Left ventricle myocardium superior (tissue), 1 donor: ENCODE results near the gene SLC9A1. TPM values are rescaled to one million over a fixed set of nuclear protein-coding genes. Genes with fewer than 3 reads are reported as not detected.
A peak's percentile ranks its signal among the peaks of the same experiment; 100 is the strongest.

Experiments
- ATAC-seq: fragments of 200-7000 bp; cut with Tn5 transposase; one replicate; pipeline ENCODE4 v1.9.1; 2020; ENCODE audit warnings: mild to moderate bottlenecking, moderate library complexity
- DNase-seq: peaks from one replicate; pipeline ENCODE4 v3.0.0-alpha.2; 2020
- intact Hi-C: fragments of 100-400 bp; cut with micrococcal nuclease; formaldehyde crosslinking; loops from one replicate; pipeline ENCODE4 v1.11.0; 2022
- total RNA-seq: library from RNA; stranded (reverse); fragmentation: NEBNext Ultra II Directional; extraction: Animal tissue kit (Norgen Biotek cat#: 25700); gene quantifications from one replicate; pipeline ENCODE4 v1.2.1, GENCODE V29; 2021
- donor health status: DM: no; HTN: yes; CAD: no; lungs with severe emphysema.

Gene SLC9A1
- total RNA-seq, 1 donor from 2014 or later: 23.1 TPM

- intact Hi-C loops: loop anchor here (5.0 kb wide), 1 partner anchor 100 kb away; no protein-coding TSS in a partner anchor
- peak; percentile 79 for DNase-seq
- ATAC-seq: peak; percentile 62
These were observed 57.4 kb downstream of the SLC9A1 start for GRCh38 chr1:27097484-27097917.

DNA sequence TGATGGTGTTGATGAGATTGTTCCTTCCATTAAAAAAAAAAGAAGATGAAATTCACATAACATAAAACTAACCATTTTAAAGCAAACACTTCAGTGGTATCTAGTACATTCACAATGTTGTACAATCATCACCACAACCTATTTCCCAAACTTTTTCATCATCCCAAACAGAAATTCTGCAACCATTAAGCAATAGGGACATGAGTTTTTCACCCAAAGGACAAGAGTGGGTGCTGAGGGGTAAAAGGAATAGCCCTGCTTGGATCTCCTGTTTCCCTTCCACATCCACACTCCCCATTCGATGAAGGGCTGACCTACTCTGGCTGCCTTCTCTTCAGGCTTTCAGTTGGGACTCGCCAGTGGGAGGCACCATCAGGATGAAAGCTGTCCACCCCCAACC, 59.3 kb downstream of the SLC9A1 start:
- ATAC-seq (no peak), DNase-seq (no peak)
- intact Hi-C loops: loop anchor here (5.0 kb wide), 1 partner anchor 98 kb away; no protein-coding TSS in a partner anchor

DNA sequence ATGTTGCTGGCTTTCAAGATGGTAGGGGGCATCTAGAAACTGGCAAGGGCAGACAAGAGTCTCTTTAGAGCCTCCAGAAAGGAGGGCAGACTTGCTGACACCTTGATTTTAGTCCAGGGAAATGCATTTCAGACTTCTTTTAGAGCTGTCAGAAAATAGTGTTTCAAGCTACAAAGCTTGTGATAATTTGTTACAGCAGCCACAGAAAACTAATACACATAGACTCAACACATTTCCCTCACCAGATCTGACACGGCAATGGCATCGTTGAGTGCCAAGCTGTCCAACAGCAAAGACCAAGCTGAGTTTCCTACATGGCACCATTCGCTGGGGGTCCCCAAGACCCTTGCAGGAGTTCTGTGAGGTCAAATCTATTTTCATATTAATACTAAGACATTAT, 62.0 kb downstream of the SLC9A1 start:
- DNase-seq (no peak), ATAC-seq (no peak)
- intact Hi-C loops: no loop called here

DNA sequence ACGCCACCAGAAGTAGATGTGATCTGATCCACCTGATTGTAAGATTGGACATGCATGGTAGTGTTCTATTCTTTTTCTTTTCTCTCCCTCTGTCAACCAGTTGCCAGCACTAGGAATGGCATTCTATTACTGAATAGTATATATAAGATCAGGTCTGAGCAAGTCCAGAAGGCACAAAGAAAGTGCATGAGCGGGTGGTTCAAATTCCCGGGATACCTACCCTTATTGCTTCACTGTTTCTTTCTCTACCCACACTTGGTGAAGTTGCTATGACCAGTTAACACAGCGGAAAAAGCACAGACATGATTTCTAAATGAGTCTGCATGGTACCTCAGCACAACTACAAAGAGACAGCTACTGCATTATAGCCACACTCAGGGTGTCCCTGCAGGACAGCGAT, 64.0 kb downstream of the SLC9A1 start:
- intact Hi-C loops: no loop called here
- DNase-seq (no peak), ATAC-seq (no peak)

GRCh38 chr1:27087371-27088220, 67.3 kb downstream of the SLC9A1 start:
- ATAC-seq: no peak
- no peak for DNase-seq
- intact Hi-C loops: no loop called here

GRCh38 chr1:27086628-27087027, 68.3 kb downstream of the SLC9A1 start:
- ATAC-seq (no peak), DNase-seq (no peak)
- intact Hi-C loops: no loop called here

- DNase-seq: no peak
- intact Hi-C loops: no loop called here
These were observed 68.9 kb downstream of the SLC9A1 start for GRCh38 chr1:27086026-27086425.

DNA sequence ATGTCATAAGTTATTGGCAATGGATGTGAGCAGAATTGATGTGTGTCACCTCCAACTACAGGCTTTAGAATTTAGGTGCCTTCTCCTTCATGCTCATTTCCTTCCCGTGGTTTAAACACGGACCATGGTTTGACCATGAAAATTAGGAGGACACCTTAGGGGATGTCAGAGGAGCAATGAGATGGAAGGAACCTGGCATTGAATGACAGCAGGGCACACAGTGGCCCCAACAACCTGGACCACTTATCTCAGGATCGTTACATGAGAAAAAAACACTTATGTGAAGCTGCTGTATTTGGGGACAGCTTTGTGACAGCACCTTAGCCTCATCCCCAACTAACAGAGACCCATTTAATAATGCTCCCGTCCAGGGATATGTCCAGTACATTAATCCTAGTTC, 70.8 kb downstream of the SLC9A1 start:
- DNase-seq: no peak
- no peak for ATAC-seq

More at GRCh38 chr1:27086026-27086425, 68.9 kb downstream of the SLC9A1 start:
- ATAC-seq: no peak

GRCh38 chr1:27077968-27078367, 77.0 kb downstream of the SLC9A1 start:
- ATAC-seq: no peak
- intact Hi-C loops: no loop called here
- no peak for DNase-seq

More for the DNA sequence above, 70.8 kb downstream of the SLC9A1 start:
- intact Hi-C loops: no loop called here

- DNase-seq (no peak), ATAC-seq (no peak)
- intact Hi-C loops: no loop called here
These were observed 78.1 kb downstream of the SLC9A1 start for GRCh38 chr1:27076803-27077202.

GRCh38 chr1:27074175-27074780, 80.6 kb downstream of the SLC9A1 start:
- intact Hi-C loops: no loop called here
- ATAC-seq (no peak), DNase-seq (no peak)

DNA sequence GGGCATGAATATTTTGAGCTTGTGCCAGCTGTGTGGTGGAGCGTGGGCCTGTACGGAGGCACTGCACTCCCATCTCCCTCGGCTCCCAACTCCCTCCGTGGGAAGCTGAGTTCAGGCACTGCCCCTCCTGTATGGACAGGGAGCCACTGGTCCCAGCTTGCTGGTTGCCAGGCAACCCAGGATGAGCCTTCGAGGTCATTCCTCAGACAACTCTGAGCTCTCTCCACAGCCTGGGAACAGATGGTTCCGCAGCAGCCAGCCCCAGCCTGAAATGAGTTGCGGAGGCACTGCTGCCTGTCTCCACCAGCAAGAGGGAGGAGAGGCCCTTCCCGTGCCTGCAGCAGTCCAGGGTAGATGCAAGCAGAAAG, 83.9 kb downstream of the SLC9A1 start:
- intact Hi-C loops: no loop called here
- ATAC-seq: peak; percentile 23
- DNase-seq: no peak

DNA sequence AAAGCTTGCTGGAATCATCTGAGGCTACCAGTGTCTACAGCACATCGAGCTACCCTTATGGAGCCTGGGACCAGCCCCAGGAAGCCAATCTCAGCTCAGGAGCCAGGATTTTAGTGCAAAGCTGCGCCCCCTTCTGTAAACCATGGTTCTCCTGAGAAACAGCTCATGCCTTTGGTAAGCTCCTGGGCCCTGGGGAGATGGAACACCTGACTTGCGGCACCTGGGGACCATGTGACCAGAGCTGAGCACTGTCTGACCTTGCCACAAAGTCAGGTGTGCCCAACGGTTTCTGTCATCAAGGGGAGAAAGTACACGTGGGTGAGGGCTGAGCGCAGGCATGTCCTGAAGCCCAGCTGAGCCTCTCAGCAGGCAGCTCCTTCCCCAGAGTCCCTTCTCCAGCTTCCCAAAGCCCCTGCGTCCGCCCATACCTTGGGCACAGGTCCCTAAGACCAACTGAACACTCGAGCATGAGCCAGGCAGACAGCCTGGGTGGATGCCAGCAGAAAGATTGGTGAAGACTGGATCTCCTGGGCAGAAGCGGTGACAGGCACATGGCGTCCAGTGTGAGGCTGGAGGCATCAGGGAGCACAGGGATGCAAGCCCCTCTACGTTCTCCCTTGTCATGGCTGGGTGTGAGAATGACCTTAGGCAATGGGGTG, 84.4 kb downstream of the SLC9A1 start:
- no peak for ATAC-seq
- intact Hi-C loops: no loop called here
- no peak for DNase-seq

DNA sequence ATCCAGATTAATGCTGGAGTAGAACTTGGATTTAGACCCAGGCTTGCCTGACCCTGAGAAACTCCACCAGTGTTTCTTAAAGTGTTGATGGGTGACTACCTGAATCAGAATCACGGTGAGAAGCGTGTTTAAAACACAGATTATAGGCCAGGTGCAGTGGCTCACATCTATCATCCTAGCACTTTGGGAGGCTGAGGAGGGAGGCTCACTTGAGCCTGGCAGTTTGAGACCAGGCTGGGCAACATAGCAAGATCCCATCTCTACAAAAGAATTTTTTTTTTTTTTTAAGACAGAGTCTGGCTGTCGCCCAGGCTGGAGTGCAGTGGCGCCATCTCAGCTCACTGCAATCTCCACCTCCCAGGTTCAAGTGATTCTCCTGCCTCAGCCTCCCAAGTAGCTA, 86.0 kb downstream of the SLC9A1 start:
- DNase-seq (no peak), ATAC-seq (no peak)
- intact Hi-C loops: no loop called here

GRCh38 chr1:27065999-27066630, 88.8 kb downstream of the SLC9A1 start:
- DNase-seq (no peak), ATAC-seq (no peak)
- intact Hi-C loops: no loop called here

GRCh38 chr1:27060891-27061290, 94.0 kb downstream of the SLC9A1 start:
- intact Hi-C loops: no loop called here
- no peak for ATAC-seq
- DNase-seq: no peak

GRCh38 chr1:27058966-27059669, 95.8 kb downstream of the SLC9A1 start:
- no peak for DNase-seq
- intact Hi-C loops: no loop called here
- no peak for ATAC-seq

GRCh38 chr1:27057801-27058625, 96.9 kb downstream of the SLC9A1 start:
- ATAC-seq: no peak
- intact Hi-C loops: no loop called here
- no peak for DNase-seq
